Measurements from ENCODE around the gene HAVCR1. TPM values are rescaled to one million over a fixed set of nuclear protein-coding genes. Genes with fewer than 3 reads are reported as not detected.
A peak's percentile ranks its signal among the peaks of the same experiment; 100 is the strongest.

The HAVCR1 gene
- total RNA-seq, 4 donors from 2014 or later, result not detected

DNA sequence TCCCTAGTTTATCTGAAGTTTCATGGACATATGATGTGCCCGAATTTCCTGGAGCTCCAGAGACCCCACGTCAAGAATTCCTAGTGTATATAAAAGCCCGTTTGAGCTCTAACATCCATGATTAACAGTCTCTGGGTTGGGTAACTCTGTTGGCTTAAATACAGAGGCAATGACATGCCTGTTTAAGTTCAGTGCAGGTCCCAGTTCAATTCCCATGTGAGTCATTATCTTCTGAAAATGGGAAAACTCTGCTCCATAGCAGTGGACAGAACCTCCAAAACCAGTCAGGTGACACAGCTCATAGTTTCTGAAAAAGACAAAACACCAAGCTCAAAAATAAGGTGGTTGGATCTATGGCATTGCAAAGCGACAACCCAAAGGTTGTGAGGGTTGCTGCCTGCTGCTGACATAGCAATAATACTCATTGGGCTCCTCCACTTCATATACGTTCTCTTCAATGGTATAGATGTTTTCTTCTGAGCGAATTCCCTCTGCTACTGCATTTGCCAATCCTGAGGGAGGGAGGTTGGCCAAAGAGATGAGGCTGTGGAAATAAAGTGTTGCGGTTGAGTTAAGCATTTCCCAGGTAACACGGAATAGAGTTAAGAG lies 27.9 kb upstream of the HAVCR1 start:
- Histone ChIP-seq H3K27ac (no peak overlapping the region), H3K9me3 (no peaks in the 10 kb centered on the region), H3K36me3 (no peaks in the 10 kb centered on the region), H3K4me1 (no peaks in the 10 kb centered on the region), H3K4me3 (no peak overlapping the region), H3K27me3 (no peaks in the 10 kb centered on the region)
- no peak for DNase-seq
- TF ChIP-seq POLR2A (IDR thresholded peaks at IDR 0.05), result no peak
- TF ChIP-seq, protein P1, sequence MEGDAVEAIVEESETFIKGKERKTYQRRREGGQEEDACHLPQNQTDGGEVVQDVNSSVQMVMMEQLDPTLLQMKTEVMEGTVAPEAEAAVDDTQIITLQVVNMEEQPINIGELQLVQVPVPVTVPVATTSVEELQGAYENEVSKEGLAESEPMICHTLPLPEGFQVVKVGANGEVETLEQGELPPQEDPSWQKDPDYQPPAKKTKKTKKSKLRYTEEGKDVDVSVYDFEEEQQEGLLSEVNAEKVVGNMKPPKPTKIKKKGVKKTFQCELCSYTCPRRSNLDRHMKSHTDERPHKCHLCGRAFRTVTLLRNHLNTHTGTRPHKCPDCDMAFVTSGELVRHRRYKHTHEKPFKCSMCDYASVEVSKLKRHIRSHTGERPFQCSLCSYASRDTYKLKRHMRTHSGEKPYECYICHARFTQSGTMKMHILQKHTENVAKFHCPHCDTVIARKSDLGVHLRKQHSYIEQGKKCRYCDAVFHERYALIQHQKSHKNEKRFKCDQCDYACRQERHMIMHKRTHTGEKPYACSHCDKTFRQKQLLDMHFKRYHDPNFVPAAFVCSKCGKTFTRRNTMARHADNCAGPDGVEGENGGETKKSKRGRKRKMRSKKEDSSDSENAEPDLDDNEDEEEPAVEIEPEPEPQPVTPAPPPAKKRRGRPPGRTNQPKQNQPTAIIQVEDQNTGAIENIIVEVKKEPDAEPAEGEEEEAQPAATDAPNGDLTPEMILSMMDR (IDR thresholded peaks at IDR 0.05), result no peak

- TF ChIP-seq, protein P1 (IDR thresholded peaks at IDR 0.05), result no peak
- TF ChIP-seq POLR2A (IDR thresholded peaks at IDR 0.05), result no peak
- Histone ChIP-seq H3K4me1 (no peaks in the 10 kb centered on the region), H3K27me3 (no peaks in the 10 kb centered on the region), H3K9me3 (no peaks in the 10 kb centered on the region), H3K4me3 (no peak overlapping the region), H3K36me3 (no peaks in the 10 kb centered on the region), H3K27ac (no peak overlapping the region)
- no peak for DNase-seq
Measured at GRCh38 chr5:157085930-157086329, 27.0 kb upstream of the HAVCR1 start.

DNA sequence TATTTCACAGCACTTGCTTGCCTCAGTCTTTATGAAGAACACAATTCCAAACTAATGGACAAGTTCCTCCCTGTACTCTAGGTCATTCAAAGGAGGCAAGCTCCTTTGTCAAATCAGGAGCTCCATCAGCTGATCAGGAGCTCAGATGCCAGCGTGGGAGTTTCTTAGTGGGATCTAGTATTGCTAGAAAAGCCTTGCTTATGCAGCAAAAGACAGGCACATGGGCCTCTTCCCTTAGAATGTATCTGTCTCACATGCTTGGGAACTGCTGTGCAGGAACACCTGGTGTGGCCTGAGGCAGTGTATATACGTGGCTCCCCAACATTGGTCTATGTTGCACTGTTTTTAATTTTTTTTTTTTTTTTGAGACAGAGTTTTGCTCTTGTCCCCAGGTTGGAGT lies 21.4 kb upstream of the HAVCR1 start:
- Histone ChIP-seq H3K9me3 (no peaks in the 10 kb centered on the region), H3K4me3 (no peak overlapping the region), H3K27ac (no peak overlapping the region), H3K27me3 (no peaks in the 10 kb centered on the region), H3K36me3 (no peaks in the 10 kb centered on the region), H3K4me1 (no peaks in the 10 kb centered on the region)
- no peak for DNase-seq
- no peak for TF ChIP-seq POLR2A (IDR thresholded peaks at IDR 0.05)
- TF ChIP-seq, protein P1 (IDR thresholded peaks at IDR 0.05), result no peak

DNA sequence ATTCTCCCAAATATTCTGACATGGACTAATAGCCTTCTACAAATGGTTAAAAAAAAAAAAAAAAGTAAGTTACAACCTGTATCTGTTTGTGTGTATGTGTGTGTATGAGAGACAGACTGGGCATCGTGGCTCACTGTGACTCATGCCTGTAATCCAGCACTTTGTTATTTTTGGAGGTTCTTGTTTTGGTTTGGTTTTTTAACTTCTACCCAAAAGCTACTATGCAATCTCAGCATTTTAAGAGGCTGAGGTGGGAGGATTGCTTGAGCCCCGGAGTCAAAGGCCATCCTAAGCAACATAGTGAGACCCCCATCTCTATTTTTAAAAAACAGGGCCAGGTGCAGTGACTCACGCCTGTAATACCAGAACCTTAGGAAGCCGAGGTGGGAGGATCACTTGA lies 17.6 kb upstream of the HAVCR1 start:
- Histone ChIP-seq H3K36me3 (no peaks in the 10 kb centered on the region), H3K27me3 (no peaks in the 10 kb centered on the region), H3K27ac (no peak overlapping the region), H3K4me1 (no peaks in the 10 kb centered on the region), H3K4me3 (no peak overlapping the region), H3K9me3 (no peaks in the 10 kb centered on the region)
- TF ChIP-seq, protein P1 (IDR thresholded peaks at IDR 0.05), result no peak
- no peak for TF ChIP-seq POLR2A (IDR thresholded peaks at IDR 0.05)
- no peak for DNase-seq

DNA sequence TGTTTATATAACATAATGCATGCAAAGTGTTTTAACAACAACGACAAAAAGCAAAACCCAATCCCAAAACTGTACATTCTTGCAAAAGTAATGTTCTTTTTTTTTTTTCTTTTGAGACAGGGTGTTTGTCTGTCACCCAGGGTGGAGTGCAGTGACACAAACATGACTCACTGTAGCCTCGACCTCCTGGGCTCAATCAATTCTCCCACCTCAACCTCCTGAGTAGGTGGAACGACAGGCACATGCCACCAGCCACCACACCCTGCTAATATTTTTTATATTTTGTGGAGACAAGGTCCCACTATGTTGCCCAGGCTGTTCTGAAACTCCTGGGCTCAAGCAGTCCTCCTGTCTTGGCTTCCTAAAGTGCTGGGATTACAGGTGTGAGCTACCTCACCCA lies 13.6 kb upstream of the HAVCR1 start:
- Histone ChIP-seq H3K9me3 (no peaks in the 10 kb centered on the region), H3K27ac (no peak overlapping the region), H3K4me3 (no peak overlapping the region), H3K27me3 (no peaks in the 10 kb centered on the region), H3K4me1 (no peaks in the 10 kb centered on the region), H3K36me3 (no peaks in the 10 kb centered on the region)
- DNase-seq, result no peak
- TF ChIP-seq, protein P1 (IDR thresholded peaks at IDR 0.05), result no peak
- no peak for TF ChIP-seq POLR2A (IDR thresholded peaks at IDR 0.05)

DNA sequence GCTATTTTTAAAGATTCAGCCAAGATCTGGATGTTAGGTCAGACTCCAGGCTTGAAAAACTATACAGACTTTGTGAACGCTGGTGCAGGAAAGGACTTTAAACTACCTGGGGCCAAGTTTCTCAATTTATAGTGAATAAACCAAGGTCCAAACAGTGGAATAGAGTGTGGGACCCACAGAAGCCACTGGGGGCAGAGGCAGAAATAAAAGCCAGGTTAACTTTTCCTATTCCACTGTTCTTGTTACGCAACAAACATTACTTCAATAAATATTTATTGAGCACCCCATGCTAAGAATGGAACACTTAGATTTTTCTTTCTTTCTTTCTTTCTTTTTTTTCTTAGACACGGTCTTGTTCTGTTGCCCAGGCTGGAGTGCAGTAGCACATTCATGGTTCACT lies 11.0 kb upstream of the HAVCR1 start:
- Histone ChIP-seq H3K27me3 (no peaks in the 10 kb centered on the region), H3K9me3 (no peaks in the 10 kb centered on the region), H3K4me3 (no peak overlapping the region), H3K36me3 (no peaks in the 10 kb centered on the region), H3K27ac (no peak overlapping the region), H3K4me1 (no peaks in the 10 kb centered on the region)
- TF ChIP-seq, protein P1 (IDR thresholded peaks at IDR 0.05), result peak in 1 of 6 experiments; percentile 23
- no peak for TF ChIP-seq POLR2A (IDR thresholded peaks at IDR 0.05)
- DNase-seq, result no peak
